Liver (tissue), 3 donors: ENCODE measurements around the gene ILKAP.

Source experiments
- EGR1 ChIP-seq, 2 donors: IDR thresholded peaks; 2 replicates each; pipeline ENCODE4 v1.6.1; 2016 to 2018; ENCODE audit warnings: antibody characterized with exemption in 2 of 2, low read depth in 2 of 2
- FOXA1 ChIP-seq: IDR thresholded peaks from 2 replicates; pipeline ENCODE4 v1.6.1; 2016; ENCODE audit warnings: antibody characterized with exemption
- GABPA ChIP-seq, 2 donors: IDR thresholded peaks in 1 of 2; conservative IDR thresholded peaks in 1 of 2; 2 replicates each; pipeline ENCODE4 v1.6.1; 2016; ENCODE audit warnings: antibody characterized with exemption in 2 of 2, mild to moderate bottlenecking in 1 of 2, moderate library complexity in 1 of 2
- JUND ChIP-seq, 2 donors: IDR thresholded peaks; 2 replicates each; pipeline ENCODE4 v1.6.1; 2016; ENCODE audit warnings: antibody characterized with exemption in 2 of 2
- SP1 ChIP-seq: IDR thresholded peaks from 2 replicates; pipeline ENCODE4 v1.6.1; 2018; ENCODE audit warnings: antibody characterized with exemption, mild to moderate bottlenecking
- TAF1 ChIP-seq: conservative IDR thresholded peaks from 2 replicates; pipeline ENCODE4 v1.6.1; 2016; ENCODE audit warnings: antibody characterized with exemption, mild to moderate bottlenecking
- YY1 ChIP-seq: IDR thresholded peaks from 2 replicates; pipeline ENCODE4 v1.6.1; 2016; ENCODE audit warnings: antibody characterized with exemption, mild to moderate bottlenecking
- TF ChIP-seq, protein P1 (sequence below): fragments of 150-350 bp; IDR thresholded peaks from 2 replicates; pipeline ENCODE4 v1.5.1; 2017; ENCODE audit warnings: improper control_type of control experiment, low read depth, low read length; ENCODE audit not compliant: missing input control
- TF ChIP-seq, protein P2 (sequence below): IDR thresholded peaks from 2 replicates; pipeline ENCODE4 v1.6.1; 2016; ENCODE audit warnings: antibody characterized with exemption
- TF ChIP-seq, protein P3 (sequence below): IDR thresholded peaks from 2 replicates; pipeline ENCODE4 v1.6.1; 2016; ENCODE audit warnings: antibody characterized with exemption
- TF ChIP-seq, protein P4 (sequence below): IDR thresholded peaks from 2 replicates; pipeline ENCODE4 v1.6.1; 2016; ENCODE audit warnings: antibody characterized with exemption, mild to moderate bottlenecking
- donor health status: healthy.
- donor health status: healthy.

DNA sequence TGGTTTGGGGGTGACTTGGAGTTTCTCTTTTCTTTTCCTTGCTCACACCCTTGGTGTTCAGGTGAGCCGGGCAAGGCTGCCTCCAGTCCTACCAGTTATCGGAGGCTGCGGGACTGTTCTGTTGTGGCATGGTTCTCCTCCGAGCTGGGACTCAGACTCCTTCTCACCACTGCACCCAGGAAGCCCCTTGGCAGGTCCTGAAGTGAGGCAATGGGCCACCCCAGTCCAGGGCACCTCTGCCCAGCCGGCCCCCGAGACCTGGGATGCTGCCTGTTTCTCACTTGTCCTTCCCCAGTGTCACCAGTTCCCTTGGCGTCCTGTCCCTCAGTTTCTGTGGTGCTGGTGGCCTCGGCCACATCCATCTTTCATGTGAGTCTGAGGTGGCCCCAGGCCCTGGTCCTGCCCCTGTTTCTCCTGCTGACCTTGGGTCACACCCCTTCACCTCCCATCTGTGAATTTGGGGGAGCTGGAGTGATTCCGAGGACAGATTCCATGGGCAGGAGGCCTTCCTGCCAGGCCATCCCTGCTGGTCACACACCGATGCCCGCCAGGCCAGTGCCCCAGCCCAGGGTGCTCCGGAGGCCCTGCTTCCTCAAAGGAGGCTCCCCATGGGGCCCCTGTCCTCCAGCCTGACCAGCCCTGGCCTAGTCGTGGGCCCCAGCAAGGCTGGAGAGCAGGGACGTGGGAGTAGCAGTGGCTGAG, 71.6 kb downstream of the ILKAP start:
- TF ChIP-seq JUND (IDR thresholded peaks at IDR 0.05) (no peak), YY1 (no peak), TAF1 (no peak), SP1 (no peak), GABPA (IDR thresholded peaks at IDR 0.05 in 1 of 2, conservative IDR thresholded peaks at IDR 0.05 in 1 of 2) (no peak), FOXA1 (no peak), EGR1 (IDR thresholded peaks at IDR 0.05; ENCODE audit: low read depth in 2 of 2) (no peak)
- TF ChIP-seq, protein P1, sequence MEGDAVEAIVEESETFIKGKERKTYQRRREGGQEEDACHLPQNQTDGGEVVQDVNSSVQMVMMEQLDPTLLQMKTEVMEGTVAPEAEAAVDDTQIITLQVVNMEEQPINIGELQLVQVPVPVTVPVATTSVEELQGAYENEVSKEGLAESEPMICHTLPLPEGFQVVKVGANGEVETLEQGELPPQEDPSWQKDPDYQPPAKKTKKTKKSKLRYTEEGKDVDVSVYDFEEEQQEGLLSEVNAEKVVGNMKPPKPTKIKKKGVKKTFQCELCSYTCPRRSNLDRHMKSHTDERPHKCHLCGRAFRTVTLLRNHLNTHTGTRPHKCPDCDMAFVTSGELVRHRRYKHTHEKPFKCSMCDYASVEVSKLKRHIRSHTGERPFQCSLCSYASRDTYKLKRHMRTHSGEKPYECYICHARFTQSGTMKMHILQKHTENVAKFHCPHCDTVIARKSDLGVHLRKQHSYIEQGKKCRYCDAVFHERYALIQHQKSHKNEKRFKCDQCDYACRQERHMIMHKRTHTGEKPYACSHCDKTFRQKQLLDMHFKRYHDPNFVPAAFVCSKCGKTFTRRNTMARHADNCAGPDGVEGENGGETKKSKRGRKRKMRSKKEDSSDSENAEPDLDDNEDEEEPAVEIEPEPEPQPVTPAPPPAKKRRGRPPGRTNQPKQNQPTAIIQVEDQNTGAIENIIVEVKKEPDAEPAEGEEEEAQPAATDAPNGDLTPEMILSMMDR, result no peak
- TF ChIP-seq, protein P2, sequence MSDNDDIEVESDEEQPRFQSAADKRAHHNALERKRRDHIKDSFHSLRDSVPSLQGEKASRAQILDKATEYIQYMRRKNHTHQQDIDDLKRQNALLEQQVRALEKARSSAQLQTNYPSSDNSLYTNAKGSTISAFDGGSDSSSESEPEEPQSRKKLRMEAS, result no peak
- TF ChIP-seq, protein P3, sequence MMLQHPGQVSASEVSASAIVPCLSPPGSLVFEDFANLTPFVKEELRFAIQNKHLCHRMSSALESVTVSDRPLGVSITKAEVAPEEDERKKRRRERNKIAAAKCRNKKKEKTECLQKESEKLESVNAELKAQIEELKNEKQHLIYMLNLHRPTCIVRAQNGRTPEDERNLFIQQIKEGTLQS, result no peak
- TF ChIP-seq, protein P4, sequence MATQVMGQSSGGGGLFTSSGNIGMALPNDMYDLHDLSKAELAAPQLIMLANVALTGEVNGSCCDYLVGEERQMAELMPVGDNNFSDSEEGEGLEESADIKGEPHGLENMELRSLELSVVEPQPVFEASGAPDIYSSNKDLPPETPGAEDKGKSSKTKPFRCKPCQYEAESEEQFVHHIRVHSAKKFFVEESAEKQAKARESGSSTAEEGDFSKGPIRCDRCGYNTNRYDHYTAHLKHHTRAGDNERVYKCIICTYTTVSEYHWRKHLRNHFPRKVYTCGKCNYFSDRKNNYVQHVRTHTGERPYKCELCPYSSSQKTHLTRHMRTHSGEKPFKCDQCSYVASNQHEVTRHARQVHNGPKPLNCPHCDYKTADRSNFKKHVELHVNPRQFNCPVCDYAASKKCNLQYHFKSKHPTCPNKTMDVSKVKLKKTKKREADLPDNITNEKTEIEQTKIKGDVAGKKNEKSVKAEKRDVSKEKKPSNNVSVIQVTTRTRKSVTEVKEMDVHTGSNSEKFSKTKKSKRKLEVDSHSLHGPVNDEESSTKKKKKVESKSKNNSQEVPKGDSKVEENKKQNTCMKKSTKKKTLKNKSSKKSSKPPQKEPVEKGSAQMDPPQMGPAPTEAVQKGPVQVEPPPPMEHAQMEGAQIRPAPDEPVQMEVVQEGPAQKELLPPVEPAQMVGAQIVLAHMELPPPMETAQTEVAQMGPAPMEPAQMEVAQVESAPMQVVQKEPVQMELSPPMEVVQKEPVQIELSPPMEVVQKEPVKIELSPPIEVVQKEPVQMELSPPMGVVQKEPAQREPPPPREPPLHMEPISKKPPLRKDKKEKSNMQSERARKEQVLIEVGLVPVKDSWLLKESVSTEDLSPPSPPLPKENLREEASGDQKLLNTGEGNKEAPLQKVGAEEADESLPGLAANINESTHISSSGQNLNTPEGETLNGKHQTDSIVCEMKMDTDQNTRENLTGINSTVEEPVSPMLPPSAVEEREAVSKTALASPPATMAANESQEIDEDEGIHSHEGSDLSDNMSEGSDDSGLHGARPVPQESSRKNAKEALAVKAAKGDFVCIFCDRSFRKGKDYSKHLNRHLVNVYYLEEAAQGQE, result no peak
